ENCODE results near the gene MAN1B1. TPM values are rescaled to one million over a fixed set of nuclear protein-coding genes. Genes with fewer than 3 reads are reported as not detected.

The MAN1B1 gene
- total RNA-seq, 4 donors from 2014 or later = 26.1 to 30.2 (median 29.3) TPM

DNA sequence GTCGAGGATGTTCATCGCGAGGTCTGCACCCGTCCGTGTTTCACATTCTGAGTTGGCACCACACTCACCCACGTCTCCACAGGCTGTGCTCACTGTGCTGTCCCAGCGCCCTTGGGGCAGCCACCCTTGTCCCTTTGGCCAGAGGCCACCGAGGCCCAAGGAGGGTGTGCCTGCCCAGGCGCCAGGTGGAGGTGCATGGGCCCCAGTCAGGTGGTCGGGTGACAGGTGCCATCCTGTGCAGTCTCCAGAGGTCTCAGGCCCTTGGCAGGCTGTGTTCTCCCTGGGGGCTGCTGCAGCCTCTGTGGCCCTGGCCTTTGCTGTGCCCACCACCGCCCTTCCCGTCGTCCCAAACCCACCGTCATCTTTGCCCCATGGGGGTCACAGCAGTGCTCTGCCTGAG, 12.4 kb downstream of the MAN1B1 start:
- Histone ChIP-seq H3K27ac (no peak overlapping the region), H3K36me3 (peaks cover 0 to 100% of the 10 kb centered on the region in 2 donors), H3K4me3 (no peak overlapping the region), H3K27me3 (no peaks in the 10 kb centered on the region), H3K9me3 (no peaks in the 10 kb centered on the region), H3K4me1 (no peaks in the 10 kb centered on the region)
- WGBS, 2 donors (ENCODE audit: low coverage in 1 of 2) = no CpG with 5 or more reads among the region's 14 CpGs
- ATAC-seq = no peak
- TF ChIP-seq EP300 (IDR thresholded peaks at IDR 0.05) (no peak), POLR2AphosphoS5 (IDR thresholded peaks at IDR 0.05) (no peak), POLR2A (IDR thresholded peaks at IDR 0.05) (no peak)
- TF ChIP-seq, protein P1, sequence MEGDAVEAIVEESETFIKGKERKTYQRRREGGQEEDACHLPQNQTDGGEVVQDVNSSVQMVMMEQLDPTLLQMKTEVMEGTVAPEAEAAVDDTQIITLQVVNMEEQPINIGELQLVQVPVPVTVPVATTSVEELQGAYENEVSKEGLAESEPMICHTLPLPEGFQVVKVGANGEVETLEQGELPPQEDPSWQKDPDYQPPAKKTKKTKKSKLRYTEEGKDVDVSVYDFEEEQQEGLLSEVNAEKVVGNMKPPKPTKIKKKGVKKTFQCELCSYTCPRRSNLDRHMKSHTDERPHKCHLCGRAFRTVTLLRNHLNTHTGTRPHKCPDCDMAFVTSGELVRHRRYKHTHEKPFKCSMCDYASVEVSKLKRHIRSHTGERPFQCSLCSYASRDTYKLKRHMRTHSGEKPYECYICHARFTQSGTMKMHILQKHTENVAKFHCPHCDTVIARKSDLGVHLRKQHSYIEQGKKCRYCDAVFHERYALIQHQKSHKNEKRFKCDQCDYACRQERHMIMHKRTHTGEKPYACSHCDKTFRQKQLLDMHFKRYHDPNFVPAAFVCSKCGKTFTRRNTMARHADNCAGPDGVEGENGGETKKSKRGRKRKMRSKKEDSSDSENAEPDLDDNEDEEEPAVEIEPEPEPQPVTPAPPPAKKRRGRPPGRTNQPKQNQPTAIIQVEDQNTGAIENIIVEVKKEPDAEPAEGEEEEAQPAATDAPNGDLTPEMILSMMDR (IDR thresholded peaks at IDR 0.05) = no peak

DNA sequence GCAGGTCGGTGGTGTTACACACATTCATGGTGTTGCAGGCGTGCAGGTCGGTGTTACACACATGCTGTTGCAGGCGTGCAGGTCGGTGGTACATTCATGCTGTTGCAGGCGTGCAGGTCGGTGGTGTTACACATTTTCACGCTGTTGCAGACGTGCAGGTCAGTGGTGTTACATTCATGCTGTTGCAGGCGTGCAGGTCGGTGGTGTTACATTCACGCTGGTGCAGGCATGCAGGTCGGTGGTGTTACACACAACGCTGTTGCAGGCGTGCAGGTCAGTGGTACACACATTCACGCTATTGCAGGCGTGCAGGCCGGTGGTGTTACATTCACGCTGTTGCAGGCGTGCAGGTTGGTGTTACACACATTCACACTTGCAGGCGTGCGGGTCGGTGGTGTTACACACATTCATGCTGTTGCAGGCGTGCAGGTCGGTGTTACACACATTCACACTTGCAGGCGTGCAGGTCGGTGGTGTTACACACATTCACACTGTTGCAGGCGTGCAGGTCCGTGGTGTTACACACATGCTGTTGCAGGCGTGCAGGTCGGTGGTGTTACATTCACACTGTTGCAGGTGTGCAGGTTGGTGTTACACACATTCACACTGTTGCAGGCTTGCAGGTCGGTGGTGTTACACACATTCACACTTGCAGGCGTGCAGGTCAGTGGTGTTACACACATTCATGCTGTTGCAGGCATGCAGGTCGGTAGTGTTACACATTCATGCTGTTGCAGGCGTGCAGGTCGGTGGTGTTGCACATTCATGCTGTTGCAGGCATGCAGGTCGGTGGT, 16.6 kb downstream of the MAN1B1 start:
- H3K4me1 ChIP-seq = no peaks in the 10 kb centered on the region
- H3K27ac ChIP-seq = no peak overlapping the region
- H3K9me3 ChIP-seq = no peaks in the 10 kb centered on the region
- ATAC-seq = no peak
- TF ChIP-seq EP300 (IDR thresholded peaks at IDR 0.05) (no peak), POLR2AphosphoS5 (IDR thresholded peaks at IDR 0.05) (no peak), POLR2A (IDR thresholded peaks at IDR 0.05) (no peak)
- TF ChIP-seq, protein P1 (IDR thresholded peaks at IDR 0.05) = no peak
- 84 to 89% methylated on average over 5 to 25 of the region's 37 CpGs for WGBS, 2 donors (ENCODE audit: low coverage in 1 of 2)
- H3K27me3 ChIP-seq = no peaks in the 10 kb centered on the region
- no peak overlapping the region for H3K4me3 ChIP-seq
- H3K36me3 ChIP-seq = peaks cover 0 to 100% of the 10 kb centered on the region in 2 donors

DNA sequence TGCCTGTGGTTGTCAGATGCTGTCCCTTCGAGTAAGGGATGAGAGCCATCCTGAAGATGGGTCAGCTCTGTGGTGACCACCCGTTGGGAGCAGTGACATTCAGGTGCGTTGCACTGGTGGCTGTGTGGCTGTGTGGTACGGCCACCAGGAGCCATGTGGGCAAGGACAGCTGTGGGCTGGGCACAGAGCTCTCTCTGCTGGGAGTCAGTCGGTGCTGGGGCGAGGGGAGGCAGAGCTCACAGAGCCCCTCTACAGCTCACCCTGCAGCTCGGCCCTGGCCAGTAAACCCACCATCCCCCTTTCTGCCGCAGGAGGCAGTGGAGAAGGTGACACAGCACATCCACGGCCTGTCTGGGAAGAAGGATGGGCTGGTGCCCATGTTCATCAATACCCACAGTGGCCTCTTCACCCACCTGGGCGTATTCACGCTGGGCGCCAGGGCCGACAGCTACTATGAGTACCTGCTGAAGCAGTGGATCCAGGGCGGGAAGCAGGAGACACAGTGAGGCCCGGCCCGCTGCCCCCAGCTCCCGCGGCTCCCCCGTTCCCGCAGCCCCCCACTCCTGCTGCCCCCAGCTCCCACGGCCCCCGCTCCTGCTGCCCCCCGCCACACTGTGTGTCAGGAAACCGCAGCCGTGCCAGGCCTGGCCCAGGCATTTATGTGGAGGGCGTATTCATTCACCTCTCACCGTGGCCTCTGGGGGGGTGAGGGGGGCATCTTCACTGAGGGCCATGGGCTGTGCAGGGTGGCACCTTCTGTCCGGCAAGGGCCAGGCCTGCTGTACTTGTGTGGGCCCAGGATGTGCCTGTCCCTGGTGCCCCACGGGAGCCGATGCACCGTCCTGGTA, 19.3 kb downstream of the MAN1B1 start:
- WGBS, 2 donors (ENCODE audit: low coverage in 1 of 2) = no CpG with 5 or more reads among the region's 31 CpGs
- peaks cover 0 to 100% of the 10 kb centered on the region in 2 donors for H3K36me3 ChIP-seq

DNA sequence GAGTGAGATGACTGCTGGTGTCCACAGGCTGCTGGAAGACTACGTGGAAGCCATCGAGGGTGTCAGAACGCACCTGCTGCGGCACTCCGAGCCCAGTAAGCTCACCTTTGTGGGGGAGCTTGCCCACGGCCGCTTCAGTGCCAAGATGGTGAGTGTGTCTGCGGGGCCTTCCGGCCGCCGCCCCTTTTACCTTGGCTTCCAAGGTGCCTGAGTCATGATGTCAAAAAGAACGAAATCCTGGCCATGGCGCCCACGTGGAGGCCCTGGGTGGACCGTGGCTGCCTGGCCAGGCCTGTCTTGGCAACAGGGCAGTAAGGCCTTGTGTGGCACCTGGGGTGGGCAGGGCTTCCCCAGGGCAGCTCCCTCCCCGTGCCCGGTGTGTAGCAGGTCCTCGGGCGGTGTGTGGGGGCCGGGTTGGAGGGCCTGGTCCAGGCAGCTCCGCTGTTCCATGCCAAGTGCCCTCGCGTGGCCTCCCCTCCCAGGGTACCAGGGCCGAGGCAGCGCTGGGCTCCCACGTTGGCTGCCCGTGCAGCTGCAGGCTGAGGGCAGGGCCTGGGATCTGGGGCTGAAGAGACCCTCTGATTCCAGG, 20.0 kb downstream of the MAN1B1 start:
- Histone ChIP-seq H3K4me3 (no peak overlapping the region), H3K27ac (no peak overlapping the region), H3K4me1 (no peaks in the 10 kb centered on the region), H3K36me3 (peaks cover 0 to 100% of the 10 kb centered on the region in 2 donors), H3K27me3 (no peaks in the 10 kb centered on the region), H3K9me3 (no peaks in the 10 kb centered on the region)
- no CpG with 5 or more reads among the region's 27 CpGs for WGBS, 2 donors (ENCODE audit: low coverage in 1 of 2)
- no peak for ATAC-seq
- TF ChIP-seq, protein P1 (IDR thresholded peaks at IDR 0.05) = no peak
- TF ChIP-seq EP300 (IDR thresholded peaks at IDR 0.05) (no peak), POLR2A (IDR thresholded peaks at IDR 0.05) (no peak), POLR2AphosphoS5 (IDR thresholded peaks at IDR 0.05) (no peak)

More for the DNA sequence above, 19.3 kb downstream of the MAN1B1 start:
- no peak for TF ChIP-seq POLR2AphosphoS5 (IDR thresholded peaks at IDR 0.05)
- TF ChIP-seq EP300 (IDR thresholded peaks at IDR 0.05) = no peak
- TF ChIP-seq, protein P1 (IDR thresholded peaks at IDR 0.05) = no peak
- no peak for TF ChIP-seq POLR2A (IDR thresholded peaks at IDR 0.05)
- Histone ChIP-seq H3K27me3 (no peaks in the 10 kb centered on the region), H3K4me1 (no peaks in the 10 kb centered on the region), H3K9me3 (no peaks in the 10 kb centered on the region), H3K4me3 (no peak overlapping the region), H3K27ac (no peak overlapping the region)
- no peak for ATAC-seq
